HCT116 (cell line): Measurements from ENCODE around the gene PPM1A. TPM values are rescaled to one million over a fixed set of nuclear protein-coding genes. Genes with fewer than 3 reads are reported as not detected.

ENCODE experiments used
- ATAC-seq: fragments of 200-7000 bp; cut with Tn5 transposase; 2 replicates; pipeline ENCODE4 v1.9.1; 2020; ENCODE audit warnings: mild to moderate bottlenecking, moderate library complexity
- BruUV-seq: library from RNA; stranded (reverse); fragments of 400-500 nt; replicated peaks from 2 replicates; lab custom pipeline; 2021; lab: Mats Ljungman, UMichigan
- CTCF ChIA-PET: fragments of 300-600 bp; sonication (Branson Sonifier 250); formaldehyde crosslinking; loops from one replicate; lab custom pipeline; 2021; ENCODE audit warnings: antibody characterized with exemption; lab: Charles Lee
- POLR2A ChIA-PET: fragments of 300-600, 350-600 bp; sonication (Branson Sonifier 250); formaldehyde crosslinking; loops from one replicate; lab custom pipeline; 2021; ENCODE audit warnings: antibody characterized with exemption; lab: Charles Lee
- RAD21 ChIA-PET, 2 experiments: fragments of 300-600 bp; sonication (Branson Sonifier 250); formaldehyde crosslinking; loops; one replicate each; lab custom pipeline; 2023; ENCODE audit warnings: low total read pairs in 2 of 2; ENCODE audit not compliant: uncharacterized antibody in 2 of 2, unreplicated experiment in 2 of 2, low non-redundant PET in 1 of 2; lab: Charles Lee
- DNase-seq: peaks from one replicate; pipeline ENCODE4 v3.0.0-alpha.2; 2010; ENCODE audit warnings: low read depth, low spot score
- H2AFZ ChIP-seq: fragments of 200-600 bp; shearing (Covaris generic), sonication (generic); 2 replicates; pipeline ENCODE4 v1.6.1; 2017; ENCODE audit warnings: low read depth, mixed run types, mixed read lengths, antibody characterized with exemption, low read length; ENCODE audit not compliant: poor library complexity, severe bottlenecking
- H3K27ac ChIP-seq: 2 replicates; pipeline ENCODE4 v1.5.1; 2012; ENCODE audit warnings: low read depth, low read length
- H3K27me3 ChIP-seq: fragments of 200-600 bp; sonication (generic); 2 replicates; pipeline ENCODE4 v1.6.1; 2016; ENCODE audit warnings: mixed run types, low read length, mixed read lengths; ENCODE audit not compliant: insufficient read depth
- H3K36me3 ChIP-seq, 2 experiments: fragments of 200-500 bp in 1 of 2; fragments of 200-600 bp in 1 of 2; sonication (Bioruptor generic) in 1 of 2; sonication (generic) in 1 of 2; 2 replicates each; pipeline versions ENCODE4 v1.5.1 to v1.6.1; 2014 to 2016; ENCODE audit warnings: low read length in 2 of 2, inconsistent platforms in 1 of 2, mixed read lengths in 1 of 2, mixed run types in 1 of 2; ENCODE audit not compliant: insufficient read depth in 2 of 2, control insufficient read depth in 1 of 2
- H3K4me1 ChIP-seq, 2 experiments: fragments of 200-600 bp in 1 of 2; sonication (generic) in 1 of 2; 2 replicates each; pipeline versions ENCODE4 v1.5.1 to v1.6.1; 2012 to 2017; ENCODE audit warnings: low read length in 2 of 2, inconsistent platforms in 1 of 2, mild to moderate bottlenecking in 1 of 2, mixed read lengths in 1 of 2, mixed run types in 1 of 2, moderate library complexity in 1 of 2; ENCODE audit not compliant: insufficient read depth in 2 of 2, control insufficient read depth in 1 of 2
- H3K4me2 ChIP-seq: fragments of 200-600 bp; sonication (generic); 2 replicates; pipeline ENCODE4 v1.6.1; 2017; ENCODE audit warnings: mixed run types, low read length, mixed read lengths
- H3K4me3 ChIP-seq, 2 experiments: fragments of 200-600 bp in 1 of 2; sonication (generic) in 1 of 2; replicated peaks in 1 of 2; 2 replicates each; pipeline ENCODE4 v1.5.1; 2011 to 2016; ENCODE audit warnings: low read length in 2 of 2, control low read depth in 1 of 2, low read depth in 1 of 2, mild to moderate bottlenecking in 1 of 2, mixed read lengths in 1 of 2, mixed run types in 1 of 2
- H3K79me2 ChIP-seq: fragments of 200-600 bp; sonication (generic); 2 replicates; pipeline ENCODE4 v1.6.1; 2017; ENCODE audit warnings: mild to moderate bottlenecking, mixed run types, low read length, moderate library complexity, mixed read lengths; ENCODE audit not compliant: insufficient read depth
- H3K9ac ChIP-seq: fragments of 200-600 bp; sonication (generic); 2 replicates; pipeline ENCODE4 v1.6.1; 2016; ENCODE audit warnings: low read length, mixed read lengths
- H3K9me2 ChIP-seq: fragments of 200-600 bp; sonication (generic), shearing (Covaris generic); 2 replicates; pipeline ENCODE4 v1.6.1; 2017; ENCODE audit warnings: mixed run types, mild to moderate bottlenecking, moderate library complexity; ENCODE audit not compliant: insufficient read depth
- H3K9me3 ChIP-seq, 2 experiments: fragments of 200-500 bp in 1 of 2; fragments of 200-600 bp in 1 of 2; sonication (Bioruptor generic) in 1 of 2; sonication (generic) in 1 of 2; 2 replicates each; pipeline ENCODE4 v1.6.1; 2014 to 2017; ENCODE audit warnings: low read length in 2 of 2, mixed read lengths in 2 of 2, inconsistent platforms in 1 of 2, low read depth in 1 of 2, mild to moderate bottlenecking in 1 of 2, mixed run types in 1 of 2, moderate library complexity in 1 of 2; ENCODE audit not compliant: control insufficient read depth in 1 of 2, insufficient read depth in 1 of 2
- H4K20me1 ChIP-seq: fragments of 200-600 bp; sonication (generic), shearing (Covaris generic); 2 replicates; pipeline ENCODE4 v1.6.1; 2017; ENCODE audit warnings: mixed run types, mild to moderate bottlenecking, moderate library complexity; ENCODE audit not compliant: insufficient read depth
- ATF3 ChIP-seq: IDR thresholded peaks from 2 replicates; pipeline ENCODE4 v1.6.1; 2012
- CEBPB ChIP-seq: IDR thresholded peaks from 2 replicates; pipeline ENCODE4 v1.6.1; 2012; ENCODE audit warnings: low read depth
- CTCF ChIP-seq, 3 experiments: fragments of 200-600 bp in 1 of 3; sonication (generic) in 1 of 3; IDR thresholded peaks in 2 of 3; conservative IDR thresholded peaks in 1 of 3; 2 replicates each; pipeline ENCODE4 v1.5.1; 2012 to 2017; ENCODE audit warnings: low read depth in 2 of 3, low read length in 2 of 3, antibody characterized with exemption in 1 of 3, borderline replicate concordance in 1 of 3, control low read depth in 1 of 3, mild to moderate bottlenecking in 1 of 3, mixed read lengths in 1 of 3, mixed run types in 1 of 3, moderate library complexity in 1 of 3; ENCODE audit not compliant: insufficient read depth in 1 of 3
- EGR1 ChIP-seq: IDR thresholded peaks from 2 replicates; pipeline ENCODE4 v1.6.1; 2012; ENCODE audit warnings: low read depth
- ELF1 ChIP-seq: IDR thresholded peaks from 2 replicates; pipeline ENCODE4 v1.6.1; 2012; ENCODE audit warnings: low read depth, borderline replicate concordance
- JUND ChIP-seq: IDR thresholded peaks from 2 replicates; pipeline ENCODE4 v1.6.1; 2012
- POLR2A ChIP-seq: IDR thresholded peaks from 2 replicates; pipeline ENCODE4 v1.7.0; 2011; ENCODE audit warnings: borderline replicate concordance; ENCODE audit not compliant: insufficient read depth, insufficient read length; ENCODE audit errors: extremely low read depth
- POLR2AphosphoS5 ChIP-seq: IDR thresholded peaks from 2 replicates; pipeline ENCODE4 v1.6.1; 2011; ENCODE audit warnings: mild to moderate bottlenecking, low read depth, low read length, moderate library complexity
- RAD21 ChIP-seq: IDR thresholded peaks from 2 replicates; pipeline ENCODE4 v1.6.1; 2012; ENCODE audit warnings: low read depth, mild to moderate bottlenecking
- SP1 ChIP-seq: IDR thresholded peaks from 2 replicates; pipeline ENCODE4 v1.6.1; 2012; ENCODE audit warnings: low read depth
- SRF ChIP-seq: IDR thresholded peaks from 2 replicates; pipeline ENCODE4 v1.6.1; 2012; ENCODE audit warnings: low read depth
- ZNF274 ChIP-seq: fragments of 200-500 bp; sonication (Bioruptor generic); IDR thresholded peaks from 2 replicates; pipeline ENCODE4 v1.6.1; 2014; ENCODE audit warnings: mild to moderate bottlenecking, low read depth, low read length, inconsistent platforms
- intact Hi-C: fragments of 100-400 bp; cut with micrococcal nuclease; formaldehyde crosslinking; loops from 2 replicates; pipeline ENCODE4 v1.10.0; 2022
- total RNA-seq: library from RNA; stranded (reverse); gene quantifications from one replicate; pipeline ENCODE4 v1.2.1, GENCODE V29; 2021; ENCODE audit not compliant: unreplicated experiment

PPM1A gene
- total RNA-seq, 1 experiment from 2014 or later, result 32.8 TPM

- RAD21 ChIA-PET, result no interaction called here
- no peaks in the 10 kb centered on the region for H3K27me3 ChIP-seq
- no peak overlapping the region for H3K4me3 ChIP-seq
- H3K36me3 ChIP-seq, result no peaks in the 10 kb centered on the region
- no peak overlapping the region for H2AFZ ChIP-seq
- POLR2A ChIA-PET, result no interaction called here
- DNase-seq (no peak), ATAC-seq (no peak)
- H3K79me2 ChIP-seq, result no peaks in the 10 kb centered on the region
- H3K27ac ChIP-seq, result no peak overlapping the region
- no TSS peak for BruUV-seq
- TF ChIP-seq SP1, result no peak
- no peak for TF ChIP-seq POLR2A
- TF ChIP-seq JUND, result no peak
- no peak for TF ChIP-seq RAD21
- no peak for TF ChIP-seq ATF3
- no peak for TF ChIP-seq CTCF (IDR thresholded peaks at IDR 0.05 in 2 of 3, conservative IDR thresholded peaks at IDR 0.05 in 1 of 3; ENCODE audit: borderline replicate concordance in 1 of 3, insufficient read depth in 1 of 3, low read depth in 2 of 3, low read length in 2 of 3)
- TF ChIP-seq EGR1, result no peak
- TF ChIP-seq ZNF274, result no peak
- TF ChIP-seq CEBPB, result no peak
- TF ChIP-seq POLR2AphosphoS5, result no peak
- no peak for TF ChIP-seq SRF
- no peak for TF ChIP-seq ELF1
- H3K9me3 ChIP-seq, result no peaks in the 10 kb centered on the region
- peaks cover 3 to 11% of the 10 kb centered on the region in 2 experiments; a peak in 2 of 4 replicates for H3K4me1 ChIP-seq
- no peak overlapping the region for H3K4me2 ChIP-seq
- CTCF ChIA-PET, result no interaction called here
- H3K9me2 ChIP-seq, result no peaks in the 10 kb centered on the region
- H4K20me1 ChIP-seq, result no peaks in the 10 kb centered on the region
- no peak overlapping the region for H3K9ac ChIP-seq
- intact Hi-C loops, result no loop called here
These were observed 78.7 kb downstream of the PPM1A start for GRCh38 chr14:60327447-60328331.
